Suprapubic skin (tissue), 4 donors: ENCODE measurements around the gene FSD2. TPM values are rescaled to one million over a fixed set of nuclear protein-coding genes. Genes with fewer than 3 reads are reported as not detected.

ENCODE experiments used
- DNase-seq, 2 donors: peaks; one replicate each; pipeline ENCODE4 v3.0.0-alpha.2; 2019; ENCODE audit warnings: low spot score in 2 of 2
- H3K27ac ChIP-seq: fragments of 200-600 bp; sonication (generic); one replicate; pipeline ENCODE4 v1.5.1; 2019
- H3K27me3 ChIP-seq: fragments of 200-600 bp; sonication (generic); one replicate; pipeline ENCODE4 v1.5.1; 2019
- H3K36me3 ChIP-seq: fragments of 200-600 bp; sonication (generic); one replicate; pipeline ENCODE4 v1.5.1; 2019
- H3K4me1 ChIP-seq: fragments of 200-600 bp; sonication (generic); one replicate; pipeline ENCODE4 v1.5.1; 2019
- H3K4me3 ChIP-seq: fragments of 200-600 bp; sonication (generic); one replicate; pipeline ENCODE4 v1.5.1; 2019; ENCODE audit warnings: mild to moderate bottlenecking
- H3K9me3 ChIP-seq: fragments of 200-600 bp; sonication (generic); one replicate; pipeline ENCODE4 v1.5.1; 2019
- EP300 ChIP-seq: sonication (generic); formaldehyde crosslinking; IDR thresholded peaks from one replicate; pipeline ENCODE4 v1.6.1; 2017; ENCODE audit warnings: antibody characterized with exemption
- POLR2A ChIP-seq, 2 donors: fragments of 450-650 bp; IDR thresholded peaks; one replicate each; pipeline ENCODE4 v1.6.1; 2017; ENCODE audit warnings: antibody characterized with exemption in 2 of 2, mild to moderate bottlenecking in 2 of 2, moderate library complexity in 2 of 2
- POLR2AphosphoS5 ChIP-seq, 3 donors: sonication (generic); formaldehyde crosslinking; IDR thresholded peaks; one replicate each; pipeline ENCODE4 v1.6.1; 2017; ENCODE audit warnings: antibody characterized with exemption in 3 of 3
- WGBS: methylation state at CpG from one replicate; pipeline ENCODE4 v1.1.5; 2018; 5-methylcytosine and 5-hydroxymethylcytosine counted together
- total RNA-seq, 4 donors: library from RNA; depleted of rRNA; stranded (reverse); fragments of >200 nt; gene quantifications; one replicate each; pipeline ENCODE4 v1.1.0, GENCODE V29; 2016
- TF ChIP-seq, protein P1 (sequence below), 2 donors: fragments of 200-600 bp in 1 of 2; fragments of 450-650 bp in 1 of 2; sonication (generic) in 1 of 2; IDR thresholded peaks; one replicate each; pipeline ENCODE4 v1.5.1; 2016 to 2019; ENCODE audit warnings: antibody characterized with exemption in 2 of 2, mild to moderate bottlenecking in 1 of 2, moderate library complexity in 1 of 2

Gene FSD2
- total RNA-seq, 4 donors from 2014 or later, result 0.40 TPM; not detected in 3

DNA sequence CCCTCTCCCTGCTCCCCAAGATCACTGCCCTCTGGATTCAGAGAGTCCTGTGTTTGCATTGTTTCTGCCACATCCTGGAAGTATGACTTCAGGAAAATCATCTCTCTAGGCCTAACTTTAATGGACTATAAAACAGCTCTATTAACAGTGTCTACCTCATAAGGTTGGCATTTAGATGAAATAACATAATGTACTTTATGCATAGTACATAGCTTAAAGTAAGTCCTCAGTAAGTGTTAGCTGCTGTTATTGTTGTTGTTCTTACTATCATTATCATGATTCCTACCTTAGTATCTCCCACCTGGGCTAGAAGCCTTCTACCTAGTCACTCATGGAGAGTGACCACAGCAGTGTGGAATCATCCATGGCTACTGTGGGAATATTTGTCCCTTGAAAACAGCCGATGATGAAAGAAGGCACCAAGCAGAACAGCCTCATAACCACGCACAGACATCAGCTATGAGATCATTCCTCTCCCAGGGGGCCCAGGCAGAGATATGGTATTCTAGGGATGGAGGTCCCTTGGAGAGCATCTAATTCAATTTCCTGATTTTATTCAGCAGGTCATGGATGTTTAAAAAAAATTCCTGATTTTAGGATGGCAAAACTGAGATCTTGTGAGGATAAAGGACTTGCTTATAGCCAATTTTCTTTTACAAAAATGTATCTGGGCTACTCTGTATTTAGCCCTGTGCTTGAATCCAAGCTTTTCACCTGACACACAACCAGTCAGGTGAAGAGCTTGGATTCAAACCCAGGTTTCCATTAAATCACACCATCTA lies 1.9 kb downstream of the FSD2 start:
- H3K4me3 ChIP-seq, result no peak overlapping the region
- 79% methylated on average over 2 of the region's 2 CpGs for WGBS
- H3K4me1 ChIP-seq, result peaks cover 3% of the 10 kb centered on the region
- H3K27ac ChIP-seq, result no peak overlapping the region
- H3K9me3 ChIP-seq, result no peaks in the 10 kb centered on the region
- TF ChIP-seq POLR2A (IDR thresholded peaks at IDR 0.05) (no peak), EP300 (no peak), POLR2AphosphoS5 (IDR thresholded peaks at IDR 0.05) (no peak)
- TF ChIP-seq, protein P1, sequence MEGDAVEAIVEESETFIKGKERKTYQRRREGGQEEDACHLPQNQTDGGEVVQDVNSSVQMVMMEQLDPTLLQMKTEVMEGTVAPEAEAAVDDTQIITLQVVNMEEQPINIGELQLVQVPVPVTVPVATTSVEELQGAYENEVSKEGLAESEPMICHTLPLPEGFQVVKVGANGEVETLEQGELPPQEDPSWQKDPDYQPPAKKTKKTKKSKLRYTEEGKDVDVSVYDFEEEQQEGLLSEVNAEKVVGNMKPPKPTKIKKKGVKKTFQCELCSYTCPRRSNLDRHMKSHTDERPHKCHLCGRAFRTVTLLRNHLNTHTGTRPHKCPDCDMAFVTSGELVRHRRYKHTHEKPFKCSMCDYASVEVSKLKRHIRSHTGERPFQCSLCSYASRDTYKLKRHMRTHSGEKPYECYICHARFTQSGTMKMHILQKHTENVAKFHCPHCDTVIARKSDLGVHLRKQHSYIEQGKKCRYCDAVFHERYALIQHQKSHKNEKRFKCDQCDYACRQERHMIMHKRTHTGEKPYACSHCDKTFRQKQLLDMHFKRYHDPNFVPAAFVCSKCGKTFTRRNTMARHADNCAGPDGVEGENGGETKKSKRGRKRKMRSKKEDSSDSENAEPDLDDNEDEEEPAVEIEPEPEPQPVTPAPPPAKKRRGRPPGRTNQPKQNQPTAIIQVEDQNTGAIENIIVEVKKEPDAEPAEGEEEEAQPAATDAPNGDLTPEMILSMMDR (IDR thresholded peaks at IDR 0.05), result no peak
- no peak for DNase-seq
- H3K27me3 ChIP-seq, result no peaks in the 10 kb centered on the region
- no peaks in the 10 kb centered on the region for H3K36me3 ChIP-seq

DNA sequence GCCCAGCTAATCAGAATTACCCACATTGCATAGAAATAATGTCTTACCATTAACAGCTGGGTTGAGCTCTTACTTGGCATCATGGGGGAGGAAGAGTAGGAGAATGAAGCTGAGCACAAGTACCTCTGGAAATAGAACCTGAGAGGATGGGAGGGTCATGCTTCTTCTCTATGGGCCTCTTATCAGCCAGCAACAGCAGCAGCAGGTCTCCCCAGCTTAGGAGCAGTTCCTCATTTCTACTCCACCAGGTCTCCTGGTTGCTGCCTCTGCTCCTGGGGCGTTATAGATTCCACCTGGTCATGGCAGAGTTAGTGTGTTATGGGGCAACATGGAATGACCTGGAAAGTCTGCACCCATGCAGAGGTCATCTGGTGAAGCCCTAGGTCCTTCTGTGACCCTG lies 3.4 kb downstream of the FSD2 start:
- no peaks in the 10 kb centered on the region for H3K27me3 ChIP-seq
- H3K9me3 ChIP-seq, result no peaks in the 10 kb centered on the region
- 83% methylated on average over 1 of the region's 1 CpG for WGBS
- no peak overlapping the region for H3K4me3 ChIP-seq
- TF ChIP-seq POLR2A (IDR thresholded peaks at IDR 0.05) (no peak), POLR2AphosphoS5 (IDR thresholded peaks at IDR 0.05) (no peak), EP300 (no peak)
- TF ChIP-seq, protein P1 (IDR thresholded peaks at IDR 0.05), result no peak
- no peak for DNase-seq
- H3K36me3 ChIP-seq, result no peaks in the 10 kb centered on the region
- no peaks in the 10 kb centered on the region for H3K4me1 ChIP-seq
- H3K27ac ChIP-seq, result no peak overlapping the region

DNA sequence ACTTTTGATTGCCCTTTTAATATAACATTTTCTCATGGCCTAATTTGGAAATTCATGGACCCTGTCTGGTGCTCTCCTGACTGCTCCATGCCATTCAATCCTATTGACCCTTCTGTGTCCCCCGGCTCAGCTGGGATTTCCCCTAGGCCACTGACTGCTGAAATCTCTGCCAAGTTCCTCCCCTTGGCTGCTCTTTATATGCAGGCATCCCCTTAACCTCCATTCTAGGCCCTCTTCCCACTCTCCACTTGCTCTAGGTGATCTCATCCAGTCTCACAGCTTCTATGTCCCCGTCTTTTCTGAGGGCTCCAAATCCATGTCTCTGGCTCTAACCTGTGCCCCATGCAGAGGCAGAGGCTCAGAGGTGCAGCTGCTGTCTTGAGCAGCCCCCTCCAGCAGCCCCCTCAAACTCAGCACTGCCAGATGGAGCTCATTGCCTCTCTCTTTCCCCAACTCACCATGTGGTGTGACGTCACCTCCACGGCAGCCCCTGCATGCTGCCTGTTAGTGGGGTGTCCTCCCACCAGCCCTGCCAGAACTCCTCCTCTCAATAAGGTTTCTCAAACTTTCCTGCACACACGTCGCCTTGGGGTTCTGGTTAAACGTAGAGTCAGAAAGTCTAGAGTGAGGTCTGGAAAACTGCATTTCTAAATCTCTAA lies 6.6 kb downstream of the FSD2 start:
- no peaks in the 10 kb centered on the region for H3K27me3 ChIP-seq
- no peak for DNase-seq
- TF ChIP-seq EP300 (no peak), POLR2AphosphoS5 (IDR thresholded peaks at IDR 0.05) (no peak)
- TF ChIP-seq, protein P1 (IDR thresholded peaks at IDR 0.05), result no peak
- H3K4me1 ChIP-seq, result no peaks in the 10 kb centered on the region
- no peaks in the 10 kb centered on the region for H3K36me3 ChIP-seq
- H3K9me3 ChIP-seq, result no peaks in the 10 kb centered on the region
- H3K27ac ChIP-seq, result no peak overlapping the region
- H3K4me3 ChIP-seq, result no peak overlapping the region
- WGBS, result 49% methylated on average over 7 of the region's 7 CpGs

DNA sequence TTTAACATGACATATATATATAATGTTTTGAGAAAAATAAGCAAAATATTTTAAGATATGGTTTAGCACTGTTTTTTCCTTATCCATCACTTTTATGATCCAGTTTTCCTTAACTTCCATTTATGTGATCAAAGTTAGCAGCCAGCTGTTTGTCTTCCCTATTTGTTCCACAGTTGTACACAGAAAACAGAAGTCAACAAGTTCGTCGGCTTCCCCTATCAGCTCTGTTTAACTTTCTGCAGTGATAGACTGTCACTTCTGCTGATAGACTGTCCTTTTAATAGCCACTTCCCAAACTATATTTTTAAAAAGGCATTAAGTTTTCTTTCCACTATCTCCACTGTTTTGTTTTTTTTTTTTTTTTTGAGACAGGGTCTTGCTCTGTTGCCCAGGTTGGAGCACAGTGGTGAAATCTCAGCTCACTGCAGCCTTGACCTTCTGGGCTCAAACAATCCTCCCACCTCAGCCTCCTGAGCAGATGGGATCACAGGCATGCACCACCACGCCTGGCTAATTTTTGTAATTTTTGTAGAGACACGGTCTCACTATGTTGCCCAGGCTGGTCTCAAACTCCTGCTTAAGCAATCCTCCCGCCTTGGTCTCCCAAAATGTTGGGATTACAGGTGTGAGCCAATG lies 7.2 kb downstream of the FSD2 start:
- Histone ChIP-seq H3K27me3 (no peaks in the 10 kb centered on the region), H3K4me1 (no peaks in the 10 kb centered on the region), H3K4me3 (no peak overlapping the region), H3K36me3 (no peaks in the 10 kb centered on the region), H3K27ac (no peak overlapping the region), H3K9me3 (no peaks in the 10 kb centered on the region)
- 86% methylated on average over 5 of the region's 5 CpGs for WGBS
- TF ChIP-seq, protein P1 (IDR thresholded peaks at IDR 0.05), result no peak
- TF ChIP-seq POLR2AphosphoS5 (IDR thresholded peaks at IDR 0.05) (no peak), EP300 (no peak), POLR2A (IDR thresholded peaks at IDR 0.05) (no peak)
- no peak for DNase-seq

DNA sequence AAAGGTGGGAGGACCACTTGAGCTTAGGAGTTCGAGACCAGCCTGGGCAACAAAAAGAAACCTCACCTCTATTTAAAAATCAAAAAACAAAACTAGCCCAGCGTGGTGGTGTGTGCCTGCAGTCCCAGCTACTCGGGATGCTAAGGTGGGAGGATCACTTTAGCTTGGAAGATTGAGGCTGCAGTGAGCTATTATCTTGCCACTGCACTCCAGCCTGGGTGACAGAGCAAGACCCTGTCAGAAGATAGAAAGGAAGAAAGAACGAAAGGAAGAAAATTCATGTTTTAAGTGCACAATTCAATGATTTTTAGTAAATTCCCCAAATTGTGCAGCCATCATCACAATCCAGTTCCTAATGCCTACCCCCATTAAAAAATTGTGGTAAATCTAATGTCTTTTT lies 7.8 kb downstream of the FSD2 start:
- 78% methylated on average over 4 of the region's 4 CpGs for WGBS
- Histone ChIP-seq H3K27ac (no peak overlapping the region), H3K27me3 (no peaks in the 10 kb centered on the region), H3K4me3 (no peak overlapping the region), H3K9me3 (no peaks in the 10 kb centered on the region), H3K4me1 (no peaks in the 10 kb centered on the region), H3K36me3 (no peaks in the 10 kb centered on the region)
- no peak for TF ChIP-seq POLR2AphosphoS5 (IDR thresholded peaks at IDR 0.05)
- TF ChIP-seq, protein P1 (IDR thresholded peaks at IDR 0.05), result no peak
- TF ChIP-seq EP300, result no peak
- no peak for TF ChIP-seq POLR2A (IDR thresholded peaks at IDR 0.05)
- DNase-seq, result no peak
